GM18861 (cell line): ENCODE results near the gene MEST.
"Not testable (repeated sequence)": the region's sequence is repeated elsewhere in the genome, so short reads cannot be mapped to it uniquely, and the experiment has no call there.

Experiments
- ATAC-seq: cut with Tn5 transposase; IDR thresholded peaks from one replicate; pipeline ENCODE4 v1.9.1; 2021; ENCODE audit not compliant: unreplicated experiment

Gene MEST

GRCh38 chr7:130483031-130483430 is 8.9 kb upstream of the MEST start:
- no peak for ATAC-seq

GRCh38 chr7:130485734-130486113 is 6.2 kb upstream of the MEST start:
- ATAC-seq = no peak

DNA sequence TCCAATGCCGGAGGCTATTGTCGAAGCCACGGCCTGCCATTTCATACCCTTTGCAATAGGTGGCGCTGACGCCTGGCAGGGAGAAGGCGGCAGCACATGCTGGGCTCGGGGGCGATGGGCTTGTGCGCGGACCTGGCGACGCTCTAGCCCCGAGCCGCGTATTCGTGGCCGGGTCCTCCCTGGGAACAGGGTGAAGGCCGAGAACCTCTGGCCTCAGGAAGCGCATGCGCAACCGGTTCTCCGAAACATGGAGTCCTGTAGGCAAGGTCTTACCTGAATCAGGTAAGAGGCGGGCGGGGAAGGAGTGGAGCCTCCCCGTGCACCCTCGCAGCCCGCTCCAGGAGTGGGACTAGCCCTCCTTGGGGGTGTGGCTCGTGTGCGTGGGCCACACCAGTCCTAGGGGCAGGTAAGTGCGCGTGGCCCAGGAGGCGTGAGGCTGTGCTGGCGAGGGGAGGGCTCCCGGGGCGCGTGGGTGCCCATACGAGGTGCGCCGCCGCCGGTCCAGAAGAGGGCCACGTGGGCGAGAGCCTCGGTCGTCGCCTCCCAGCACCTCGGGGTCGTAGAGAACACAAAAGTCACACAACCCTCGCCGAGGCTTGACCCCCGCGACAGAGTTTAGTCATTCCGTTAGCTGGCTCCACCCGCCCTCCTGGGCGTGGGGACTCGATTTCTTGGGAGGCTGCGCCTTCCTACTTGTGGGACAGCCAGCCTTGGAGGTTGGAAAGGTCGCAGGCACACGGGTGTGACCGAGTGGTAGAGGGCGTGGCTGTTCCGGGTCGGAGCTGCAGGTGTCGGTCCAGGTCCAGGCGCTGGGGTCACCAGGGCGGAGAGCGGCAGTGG is 5.6 kb upstream of the MEST start:
- ATAC-seq = no peak

- no peak for ATAC-seq
Observed at GRCh38 chr7:130486954-130487436, 4.9 kb upstream of the MEST start.

- ATAC-seq = no peak
Observed at GRCh38 chr7:130488392-130489139, 3.3 kb upstream of the MEST start.

DNA sequence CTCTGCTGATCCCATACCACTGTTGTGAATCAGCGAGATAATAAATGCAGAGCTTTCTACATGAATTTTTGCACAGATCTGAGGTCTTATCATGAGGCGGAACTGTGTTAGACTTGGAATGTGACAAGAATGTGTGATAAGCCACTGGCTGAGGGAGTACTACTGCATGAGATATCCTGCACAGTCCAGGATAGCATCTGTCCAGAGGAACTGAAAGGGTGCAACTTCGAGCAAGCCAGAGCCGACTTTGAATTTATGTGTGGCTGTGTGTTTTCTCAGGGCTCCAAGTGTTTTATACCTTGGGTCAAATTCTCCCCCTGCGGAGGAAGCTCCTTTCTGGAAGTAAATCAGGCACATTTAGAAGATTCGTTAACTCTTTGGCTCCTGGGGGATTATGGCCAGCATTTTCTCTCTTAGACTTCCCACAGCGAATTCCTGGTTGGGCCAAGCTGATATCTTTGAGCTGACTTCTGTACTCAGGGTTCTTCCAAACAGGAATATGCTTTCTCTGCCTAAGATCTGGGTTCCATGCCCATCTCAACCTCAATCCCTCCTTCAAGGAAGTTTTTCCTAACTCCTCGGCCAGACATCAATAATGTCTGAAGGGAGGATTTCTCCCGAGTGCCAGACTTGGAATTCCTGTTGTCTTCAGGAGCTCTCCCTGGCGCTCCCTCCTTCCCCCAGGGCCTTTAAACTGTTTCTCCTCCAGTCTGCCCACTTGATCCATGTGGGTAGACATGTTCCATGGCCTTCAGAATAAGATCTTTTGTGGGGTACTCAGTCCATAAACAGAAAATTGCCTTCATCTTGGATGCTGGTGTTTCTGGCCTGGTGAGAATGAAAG is 2.5 kb upstream of the MEST start:
- no peak for ATAC-seq

- ATAC-seq = no peak
Observed at GRCh38 chr7:130490311-130490791, 1.5 kb upstream of the MEST start.

DNA sequence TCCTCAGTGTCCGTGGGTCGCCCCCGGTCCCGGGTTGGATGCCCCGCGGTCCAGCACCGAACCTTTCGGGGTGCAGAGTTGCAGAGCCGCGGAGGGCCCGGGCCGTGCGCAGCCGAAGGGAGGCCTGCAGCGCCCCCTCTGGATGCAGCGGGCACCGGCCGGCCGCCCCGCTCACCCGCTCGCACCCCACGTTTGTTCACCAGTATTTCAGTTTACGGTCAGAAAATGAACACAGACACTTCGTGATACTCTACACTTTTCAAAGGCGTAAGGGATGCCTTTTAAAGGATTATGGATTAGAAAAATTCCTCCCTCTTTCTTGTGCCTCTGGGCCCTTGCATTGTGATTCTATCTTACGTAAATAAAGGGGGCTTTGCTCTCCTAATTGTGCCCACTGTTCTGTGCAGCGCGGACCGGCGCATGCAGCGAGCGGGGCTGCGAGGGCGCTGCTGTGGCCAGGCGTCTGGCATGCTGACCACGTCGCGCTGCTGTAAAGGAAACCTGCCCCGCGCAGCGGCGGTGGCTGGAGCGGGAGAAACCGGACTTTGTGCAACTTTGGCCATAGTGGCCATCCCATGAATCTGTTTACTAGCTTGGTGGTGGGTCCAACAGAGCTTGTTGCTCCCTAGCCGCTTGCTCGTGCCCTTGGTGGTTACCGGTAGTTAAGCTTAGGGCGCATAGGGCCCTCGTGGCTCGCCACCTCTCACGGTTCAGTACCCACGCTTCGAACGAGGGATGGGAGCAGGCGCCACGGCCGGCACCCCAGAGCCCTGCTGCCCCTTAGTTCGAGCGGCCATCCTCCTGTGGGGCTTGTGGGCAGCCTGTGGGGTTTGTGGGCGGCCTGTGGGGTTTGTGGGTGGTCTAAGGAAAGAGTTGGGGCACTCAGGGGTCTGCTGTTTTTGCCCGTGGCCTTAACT is 739 bp upstream of the MEST start:
- no peak for ATAC-seq

DNA sequence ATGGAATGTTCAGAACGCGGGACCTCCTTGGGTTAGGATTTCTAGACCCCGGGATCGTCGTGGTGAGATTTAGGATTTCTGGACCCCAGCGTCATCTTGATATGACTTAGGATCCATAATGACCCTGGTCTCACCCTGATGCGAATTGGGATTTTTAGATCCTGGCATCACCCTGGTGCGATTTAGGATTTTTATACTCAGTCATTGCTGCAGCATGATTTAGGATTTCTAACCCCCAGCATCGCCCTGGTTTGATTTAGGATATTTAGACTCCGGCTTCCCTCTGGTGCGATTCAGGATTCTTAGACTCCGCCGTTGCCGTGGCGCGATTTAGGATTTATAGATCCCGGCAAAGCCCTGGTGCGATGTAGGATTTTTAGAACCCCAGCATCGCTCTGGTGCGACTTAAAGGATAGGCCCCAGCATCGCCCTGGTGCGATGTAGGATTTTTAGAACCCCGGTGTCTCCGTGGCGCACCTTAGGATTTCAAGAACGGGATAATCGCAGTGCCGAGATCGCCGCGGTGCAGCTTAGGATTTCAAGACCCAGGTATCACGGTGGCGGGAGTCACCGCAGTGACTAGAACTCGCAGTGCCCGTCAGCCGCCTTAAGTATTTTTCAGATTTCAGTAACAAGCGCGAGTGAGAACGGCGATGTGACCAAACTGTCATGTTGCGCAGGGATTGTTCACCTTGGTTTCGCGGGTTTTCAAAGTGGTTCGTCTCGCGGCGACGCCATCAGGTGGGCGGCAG is 814 bp downstream of the MEST start:
- no peak for ATAC-seq

DNA sequence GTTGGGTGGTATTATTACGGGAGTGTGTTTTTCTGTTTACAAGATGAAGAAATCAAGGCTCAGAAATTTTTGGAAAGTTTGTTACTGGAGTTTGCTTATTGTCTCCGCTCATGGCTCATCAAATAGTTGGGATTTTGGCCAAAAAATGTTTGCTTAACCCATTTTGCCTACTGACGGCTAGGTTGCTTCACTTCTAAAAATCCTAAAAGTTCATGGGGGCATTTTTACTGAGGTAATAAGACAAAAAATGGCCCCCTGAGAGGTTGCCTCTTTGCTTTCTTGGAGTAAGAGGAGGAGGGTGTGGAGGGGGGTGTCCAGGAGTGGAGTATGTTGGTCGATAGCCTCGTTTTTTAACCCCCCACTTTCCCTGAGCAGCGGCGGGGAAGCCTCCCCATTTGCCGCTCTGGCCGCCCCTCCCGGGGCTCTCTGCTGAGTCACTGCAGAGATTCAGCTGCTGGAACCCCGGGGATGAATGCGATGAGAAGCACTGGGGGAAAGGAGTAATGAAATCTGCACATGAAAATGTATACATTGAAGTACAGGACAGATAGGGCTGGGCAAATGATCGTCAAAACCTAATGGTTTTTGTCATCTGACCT is 1.5 kb downstream of the MEST start:
- ATAC-seq = no peak

GRCh38 chr7:130494431-130494858 is 2.6 kb downstream of the MEST start:
- ATAC-seq = no peak

DNA sequence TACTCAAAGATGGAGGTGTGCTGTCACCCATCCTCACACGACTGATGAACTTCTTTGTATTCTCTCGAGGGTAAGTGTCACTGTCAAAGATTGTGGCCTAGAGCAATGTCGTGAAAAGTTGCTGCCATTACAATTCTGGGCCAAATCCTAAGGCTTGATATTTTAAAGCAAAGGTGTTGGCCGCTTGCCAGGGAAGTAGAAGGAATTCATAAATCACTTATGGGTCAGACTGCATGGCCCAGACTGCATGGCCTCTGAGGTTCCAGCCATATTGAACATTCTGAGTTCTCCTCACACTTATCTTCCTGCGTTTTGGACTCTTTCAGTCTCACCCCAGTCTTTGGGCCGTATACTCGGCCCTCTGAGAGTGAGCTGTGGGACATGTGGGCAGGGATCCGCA is 8.6 kb downstream of the MEST start:
- ATAC-seq = no peak

DNA sequence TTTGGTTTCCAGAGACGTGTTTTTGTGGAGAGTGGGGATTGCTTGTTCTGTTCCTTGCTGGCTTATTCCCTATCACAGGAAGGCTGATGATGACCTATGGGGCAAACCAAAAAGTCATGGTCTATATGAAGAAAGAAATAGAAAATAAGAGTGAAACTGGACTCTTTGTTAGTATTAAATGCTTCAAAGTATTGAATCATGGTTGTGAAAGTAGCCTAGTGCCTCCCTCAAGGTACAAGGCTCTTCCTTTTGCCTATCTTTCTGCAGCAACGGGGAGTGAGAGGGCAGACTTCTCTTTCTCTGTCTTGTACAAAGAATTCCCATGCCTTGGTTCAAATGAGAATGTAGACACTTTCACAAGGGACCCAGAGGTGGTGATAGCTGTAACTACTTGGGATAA is 9.0 kb downstream of the MEST start:
- ATAC-seq = no peak

DNA sequence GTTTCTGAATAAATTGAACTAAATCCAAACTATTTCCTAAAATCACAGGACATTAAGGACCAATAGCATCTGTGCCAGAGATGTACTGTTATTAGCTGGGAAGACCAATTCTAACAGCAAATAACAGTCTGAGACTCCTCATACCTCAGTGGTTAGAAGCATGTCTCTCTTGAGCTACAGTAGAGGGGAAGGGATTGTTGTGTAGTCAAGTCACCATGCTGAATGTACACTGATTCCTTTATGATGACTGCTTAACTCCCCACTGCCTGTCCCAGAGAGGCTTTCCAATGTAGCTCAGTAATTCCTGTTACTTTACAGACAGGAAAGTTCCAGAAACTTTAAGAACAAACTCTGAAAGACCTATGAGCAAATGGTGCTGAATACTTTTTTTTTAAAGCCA is 13.9 kb downstream of the MEST start:
- no peak for ATAC-seq

DNA sequence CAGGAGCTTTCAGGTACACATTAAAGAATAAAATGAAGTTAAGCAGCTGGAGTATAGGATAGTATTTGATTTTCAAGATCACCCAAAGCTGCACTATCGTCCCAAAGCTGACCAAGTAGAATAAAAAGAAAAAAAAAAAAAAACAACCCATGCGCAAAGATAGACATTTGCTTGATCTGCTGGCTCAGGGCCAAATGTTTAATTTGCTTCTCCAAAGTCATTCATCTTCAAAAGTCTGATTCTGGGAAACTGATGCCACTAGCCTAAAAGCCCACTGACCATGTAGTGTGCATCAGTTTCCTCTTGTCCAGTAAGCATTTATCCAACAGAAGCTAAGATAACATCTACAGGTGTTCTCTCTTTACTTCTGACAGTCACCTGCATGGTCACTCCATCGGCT is 14.5 kb downstream of the MEST start:
- no peak for ATAC-seq

DNA sequence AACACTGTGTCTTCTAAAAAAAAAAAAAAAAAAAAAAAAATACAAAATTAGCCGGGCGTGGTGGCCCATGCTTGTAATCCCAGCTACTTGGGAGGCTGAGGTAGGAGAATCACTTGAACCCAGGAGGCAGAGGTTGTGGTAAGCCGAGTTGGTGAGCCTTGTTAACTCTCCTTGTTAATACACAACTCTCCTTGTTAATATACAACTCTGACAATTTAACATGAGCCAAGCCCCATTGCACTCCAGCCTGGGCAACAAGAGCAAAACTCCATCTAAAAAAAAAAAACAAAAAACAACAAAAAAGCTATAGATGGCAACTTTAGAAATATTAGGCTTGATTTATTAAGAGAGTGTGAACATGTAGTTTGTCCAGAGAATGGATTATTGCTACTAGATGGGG is 20.2 kb downstream of the MEST start:
- ATAC-seq = not testable (repeated sequence)

DNA sequence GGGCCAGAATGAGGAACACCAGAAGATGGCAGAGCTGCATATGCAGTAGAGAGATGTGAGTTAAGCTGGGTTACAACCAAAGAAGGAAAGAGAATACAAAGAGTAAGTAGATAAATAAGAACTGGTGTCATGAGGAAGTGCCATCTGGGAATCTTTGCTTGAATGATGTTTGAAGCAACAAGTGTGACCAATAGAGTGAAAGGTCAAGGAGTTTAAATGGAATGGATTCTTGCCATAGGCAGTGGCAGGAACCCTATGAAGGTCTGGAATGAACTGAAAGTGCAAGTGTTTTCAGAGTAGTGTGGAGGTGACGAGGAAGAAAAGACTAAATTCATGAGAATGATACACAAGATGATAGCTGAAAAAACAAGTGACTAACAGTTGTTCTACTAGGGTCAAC is 21.6 kb downstream of the MEST start:
- no peak for ATAC-seq

GRCh38 chr7:130515315-130516040 is 23.6 kb downstream of the MEST start:
- ATAC-seq = no peak
